Activated naive CD8-positive, alpha-beta T cell treated with anti-CD3 and anti-CD28 coated beads, Interleukin-2, amount 50 U/mL, for 24 hours (primary cell): ENCODE data around the gene PRPS1.
A peak's percentile ranks its signal among the peaks of the same experiment; 100 is the strongest.
"Not testable (repeated sequence)": the region's sequence is repeated elsewhere in the genome, so short reads cannot be mapped to it uniquely, and the experiment has no call there.

ENCODE experiments used
- ATAC-seq: fragments of 150-1000 bp; cut with Tn5 transposase; one replicate; pipeline ENCODE4 v1.10.0; 2021
- DNase-seq: peaks from one replicate; pipeline ENCODE4 v3.0.0; 2021
- H3K27ac Mint-ChIP-seq: one replicate; pipeline ENCODE4 v1.8.0; 2021; ENCODE audit warnings: mild to moderate bottlenecking, mixed read lengths
- H3K27me3 Mint-ChIP-seq: one replicate; pipeline ENCODE4 v1.8.0; 2021; ENCODE audit warnings: mixed read lengths
- H3K36me3 Mint-ChIP-seq: one replicate; pipeline ENCODE4 v1.8.0; 2021; ENCODE audit warnings: low read depth, mixed read lengths
- H3K4me1 Mint-ChIP-seq: one replicate; pipeline ENCODE4 v1.8.0; 2021; ENCODE audit warnings: mixed read lengths
- H3K4me3 Mint-ChIP-seq: one replicate; pipeline ENCODE4 v1.8.0; 2021; ENCODE audit warnings: mild to moderate bottlenecking, moderate library complexity, mixed read lengths
- H3K9me3 Mint-ChIP-seq: one replicate; pipeline ENCODE4 v1.8.0; 2021; ENCODE audit warnings: mixed read lengths

PRPS1 gene

GRCh38 chrX:107659286-107659685, 31.0 kb downstream of the PRPS1 start:
- Mint-ChIP-seq H3K27ac (no peak overlapping the region), H3K4me3 (no peak overlapping the region), H3K36me3 (no peaks in the 10 kb centered on the region), H3K4me1 (peaks cover 8% of the 10 kb centered on the region), H3K9me3 (no peaks in the 10 kb centered on the region), H3K27me3 (no peaks in the 10 kb centered on the region)
- ATAC-seq (no peak), DNase-seq (no peak)

- Mint-ChIP-seq H3K36me3 (no peaks in the 10 kb centered on the region), H3K27ac (no peak overlapping the region), H3K4me1 (peaks cover 5% of the 10 kb centered on the region), H3K27me3 (no peaks in the 10 kb centered on the region), H3K9me3 (no peaks in the 10 kb centered on the region), H3K4me3 (no peak overlapping the region)
- ATAC-seq (no peak), DNase-seq (no peak)
Measured at GRCh38 chrX:107659768-107660167, 31.5 kb downstream of the PRPS1 start.

- DNase-seq (no peak), ATAC-seq (no peak)
- Mint-ChIP-seq H3K4me3 (no peak overlapping the region), H3K27me3 (no peaks in the 10 kb centered on the region), H3K27ac (no peak overlapping the region), H3K4me1 (peaks cover 4% of the 10 kb centered on the region), H3K9me3 (no peaks in the 10 kb centered on the region), H3K36me3 (no peaks in the 10 kb centered on the region)
Measured at GRCh38 chrX:107662145-107662544, 33.8 kb downstream of the PRPS1 start.

GRCh38 chrX:107662824-107663223, 34.5 kb downstream of the PRPS1 start:
- ATAC-seq (no peak), DNase-seq (no peak)
- Mint-ChIP-seq H3K36me3 (peaks cover 2% of the 10 kb centered on the region), H3K4me3 (no peak overlapping the region), H3K27ac (no peak overlapping the region), H3K4me1 (peaks cover 7% of the 10 kb centered on the region), H3K27me3 (no peaks in the 10 kb centered on the region), H3K9me3 (no peaks in the 10 kb centered on the region)

- ATAC-seq = no peak
- peaks cover 11% of the 10 kb centered on the region for H3K4me1 Mint-ChIP-seq
- DNase-seq = no peak
- H3K27ac Mint-ChIP-seq = peak overlapping the region; percentile 7
- H3K4me3 Mint-ChIP-seq = no peak overlapping the region
- no peaks in the 10 kb centered on the region for H3K27me3 Mint-ChIP-seq
- H3K9me3 Mint-ChIP-seq = no peaks in the 10 kb centered on the region
- H3K36me3 Mint-ChIP-seq = peaks cover 2% of the 10 kb centered on the region
Measured at GRCh38 chrX:107666931-107667330, 38.6 kb downstream of the PRPS1 start.

GRCh38 chrX:107667426-107667825, 39.1 kb downstream of the PRPS1 start:
- Mint-ChIP-seq H3K36me3 (peaks cover 2% of the 10 kb centered on the region), H3K27me3 (no peaks in the 10 kb centered on the region), H3K4me1 (peaks cover 14% of the 10 kb centered on the region), H3K27ac (peak overlapping the region; percentile 7), H3K9me3 (no peaks in the 10 kb centered on the region), H3K4me3 (no peak overlapping the region)
- no peak for DNase-seq
- ATAC-seq = no peak

- not testable (repeated sequence) for DNase-seq, H3K36me3 Mint-ChIP-seq, H3K27ac Mint-ChIP-seq, H3K9me3 Mint-ChIP-seq, H3K27me3 Mint-ChIP-seq, ATAC-seq, H3K4me3 Mint-ChIP-seq
- H3K4me1 Mint-ChIP-seq = peaks cover 25% of the 10 kb centered on the region
Measured at GRCh38 chrX:107668710-107669109, 40.4 kb downstream of the PRPS1 start.

- H3K27me3 Mint-ChIP-seq = no peaks in the 10 kb centered on the region
- no peak for ATAC-seq
- H3K4me1 Mint-ChIP-seq = peaks cover 29% of the 10 kb centered on the region
- no peak for DNase-seq
- no peaks in the 10 kb centered on the region for H3K9me3 Mint-ChIP-seq
- no peak overlapping the region for H3K27ac Mint-ChIP-seq
- H3K36me3 Mint-ChIP-seq = peaks cover 2% of the 10 kb centered on the region
- H3K4me3 Mint-ChIP-seq = no peak overlapping the region
Measured at GRCh38 chrX:107669261-107669660, 41.0 kb downstream of the PRPS1 start.

GRCh38 chrX:107669885-107670628, 41.7 kb downstream of the PRPS1 start:
- Mint-ChIP-seq H3K27ac (no peak overlapping the region), H3K27me3 (no peaks in the 10 kb centered on the region), H3K9me3 (no peaks in the 10 kb centered on the region), H3K36me3 (peaks cover 2% of the 10 kb centered on the region), H3K4me1 (peaks cover 37% of the 10 kb centered on the region), H3K4me3 (no peak overlapping the region)
- DNase-seq = no peak
- ATAC-seq = no peak

GRCh38 chrX:107671256-107671655, 42.9 kb downstream of the PRPS1 start:
- H3K36me3 Mint-ChIP-seq, H3K9me3 Mint-ChIP-seq, DNase-seq, H3K27ac Mint-ChIP-seq, ATAC-seq, H3K4me3 Mint-ChIP-seq, H3K27me3 Mint-ChIP-seq: not testable (repeated sequence)
- peaks cover 46% of the 10 kb centered on the region for H3K4me1 Mint-ChIP-seq

- no peaks in the 10 kb centered on the region for H3K27me3 Mint-ChIP-seq
- H3K27ac Mint-ChIP-seq = peak overlapping the region; percentile 86
- H3K36me3 Mint-ChIP-seq = no peaks in the 10 kb centered on the region
- ATAC-seq (peak; percentile 40), DNase-seq (peak; percentile 71)
- peaks cover 49% of the 10 kb centered on the region for H3K4me1 Mint-ChIP-seq
- no peaks in the 10 kb centered on the region for H3K9me3 Mint-ChIP-seq
- no peak overlapping the region for H3K4me3 Mint-ChIP-seq
Measured at GRCh38 chrX:107672955-107673378, 44.7 kb downstream of the PRPS1 start.

- no peak for ATAC-seq
- H3K9me3 Mint-ChIP-seq = no peaks in the 10 kb centered on the region
- no peak for DNase-seq
- H3K4me3 Mint-ChIP-seq = no peak overlapping the region
- H3K36me3 Mint-ChIP-seq = no peaks in the 10 kb centered on the region
- peak overlapping the region; percentile 86 for H3K27ac Mint-ChIP-seq
- no peaks in the 10 kb centered on the region for H3K27me3 Mint-ChIP-seq
- H3K4me1 Mint-ChIP-seq = peaks cover 53% of the 10 kb centered on the region
Measured at GRCh38 chrX:107673431-107673830, 45.1 kb downstream of the PRPS1 start.

- Mint-ChIP-seq H3K36me3 (no peaks in the 10 kb centered on the region), H3K4me3 (peak overlapping the region; percentile 85), H3K27me3 (no peaks in the 10 kb centered on the region)
Measured at GRCh38 chrX:107673933-107674479, 45.7 kb downstream of the PRPS1 start.

GRCh38 chrX:107674480-107675364, 46.4 kb downstream of the PRPS1 start:
- ATAC-seq (peak; percentile 26), DNase-seq (peak; percentile 33)
- Mint-ChIP-seq H3K36me3 (no peaks in the 10 kb centered on the region), H3K27ac (peak overlapping the region; percentile 86), H3K4me1 (peaks cover 61% of the 10 kb centered on the region), H3K9me3 (no peaks in the 10 kb centered on the region), H3K27me3 (no peaks in the 10 kb centered on the region), H3K4me3 (peak overlapping the region; percentile 85)

More at GRCh38 chrX:107673933-107674479, 45.7 kb downstream of the PRPS1 start:
- Mint-ChIP-seq H3K9me3 (no peaks in the 10 kb centered on the region), H3K27ac (peak overlapping the region; percentile 86), H3K4me1 (peaks cover 59% of the 10 kb centered on the region)
- DNase-seq = peak; percentile 85
- ATAC-seq = peak; percentile 80

- H3K36me3 Mint-ChIP-seq = no peaks in the 10 kb centered on the region
- DNase-seq (no peak), ATAC-seq (no peak)
- no peaks in the 10 kb centered on the region for H3K9me3 Mint-ChIP-seq
- H3K4me3 Mint-ChIP-seq = peak overlapping the region; percentile 85
- no peaks in the 10 kb centered on the region for H3K27me3 Mint-ChIP-seq
- peak overlapping the region; percentile 86 for H3K27ac Mint-ChIP-seq
- H3K4me1 Mint-ChIP-seq = peaks cover 64% of the 10 kb centered on the region
Measured at GRCh38 chrX:107675365-107675654, 47.0 kb downstream of the PRPS1 start.
